Thoracic aorta (tissue), 2 donors: ENCODE measurements around the gene TMEM45A. TPM values are rescaled to one million over a fixed set of nuclear protein-coding genes. Genes with fewer than 3 reads are reported as not detected.

Source experiments
- ATAC-seq: fragments of 150-250 bp; one replicate; pipeline ENCODE4 v1.8.0; 2017; ENCODE audit warnings: low read depth; ENCODE audit not compliant: insufficient number of reproducible peaks, low FRiP score
- DNase-seq: peaks from one replicate; pipeline ENCODE4 v3.0.0-alpha.2; 2020; ENCODE audit warnings: low spot score
- H3K27ac ChIP-seq, 2 donors: fragments of 200-600 bp; sonication (generic); 1 replicate in 1 of 2; 2 replicates in 1 of 2; pipeline ENCODE4 v1.5.1; 2016; ENCODE audit warnings: mild to moderate bottlenecking in 2 of 2, moderate library complexity in 2 of 2
- H3K27me3 ChIP-seq: fragments of 200-600 bp; sonication (generic); replicated peaks from 2 replicates; pipeline ENCODE4 v1.6.0; 2016; ENCODE audit warnings: mild to moderate bottlenecking; ENCODE audit not compliant: insufficient read depth
- H3K36me3 ChIP-seq: fragments of 200-600 bp; sonication (generic); one replicate; pipeline ENCODE4 v1.5.1; 2016
- H3K4me1 ChIP-seq, 2 donors: fragments of 200-600 bp; sonication (generic); 1 replicate in 1 of 2; 2 replicates in 1 of 2; pipeline versions ENCODE4 v1.5.1 to v1.6.0; 2016; ENCODE audit warnings: low read depth in 2 of 2, mild to moderate bottlenecking in 1 of 2; ENCODE audit not compliant: control insufficient read depth in 1 of 2
- H3K4me3 ChIP-seq: fragments of 200-600 bp; sonication (generic); 2 replicates; pipeline ENCODE4 v1.5.1; 2016; ENCODE audit warnings: mild to moderate bottlenecking
- H3K9me3 ChIP-seq: fragments of 200-600 bp; sonication (generic); 2 replicates; pipeline ENCODE4 v1.5.1; 2016
- CTCF ChIP-seq: fragments of 200-600 bp; sonication (generic); IDR thresholded peaks from one replicate; pipeline ENCODE4 v1.5.1; 2019; ENCODE audit warnings: antibody characterized with exemption
- total RNA-seq, 2 donors: library from RNA; depleted of rRNA; stranded (reverse); fragments of >200 nt; gene quantifications; one replicate each; pipeline versions ENCODE4 v1.1.0 to v1.2.3, GENCODE V29; 2016

Gene TMEM45A
- total RNA-seq, 2 donors from 2014 or later = 21.1 to 26.5 TPM

- H3K36me3 ChIP-seq = no peaks in the 10 kb centered on the region
- H3K4me3 ChIP-seq = no peak overlapping the region
- no peak for DNase-seq
- H3K27ac ChIP-seq = no peak overlapping the region
- no peak for ATAC-seq
- H3K27me3 ChIP-seq = no peaks in the 10 kb centered on the region
- no peaks in the 10 kb centered on the region for H3K9me3 ChIP-seq
- no peak for TF ChIP-seq CTCF
- no peaks in the 10 kb centered on the region for H3K4me1 ChIP-seq
Observed at GRCh38 chr3:100482176-100482575, 10.2 kb upstream of the TMEM45A start.

- Histone ChIP-seq H3K9me3 (no peaks in the 10 kb centered on the region), H3K4me1 (no peaks in the 10 kb centered on the region), H3K4me3 (no peak overlapping the region), H3K27ac (no peak overlapping the region), H3K36me3 (no peaks in the 10 kb centered on the region), H3K27me3 (no peaks in the 10 kb centered on the region)
- TF ChIP-seq CTCF = no peak
- no peak for ATAC-seq
- DNase-seq = no peak
Observed at GRCh38 chr3:100483529-100483928, 8.9 kb upstream of the TMEM45A start.

- no peak for ATAC-seq
- Histone ChIP-seq H3K9me3 (no peaks in the 10 kb centered on the region), H3K4me1 (no peaks in the 10 kb centered on the region), H3K4me3 (no peak overlapping the region), H3K36me3 (no peaks in the 10 kb centered on the region), H3K27ac (no peak overlapping the region), H3K27me3 (no peaks in the 10 kb centered on the region)
- no peak for DNase-seq
- no peak for TF ChIP-seq CTCF
Observed at GRCh38 chr3:100486808-100487207, 5.6 kb upstream of the TMEM45A start.

GRCh38 chr3:100489118-100489517 lies 3.3 kb upstream of the TMEM45A start:
- H3K27me3 ChIP-seq = no peaks in the 10 kb centered on the region
- H3K9me3 ChIP-seq = no peaks in the 10 kb centered on the region
- no peak for TF ChIP-seq CTCF
- no peak overlapping the region for H3K4me3 ChIP-seq
- H3K27ac ChIP-seq = no peak overlapping the region
- no peaks in the 10 kb centered on the region for H3K36me3 ChIP-seq
- DNase-seq = no peak
- ATAC-seq = no peak
- no peaks in the 10 kb centered on the region for H3K4me1 ChIP-seq

GRCh38 chr3:100496711-100497261 lies 4.4 kb downstream of the TMEM45A start:
- H3K27ac ChIP-seq = no peak overlapping the region
- peaks cover 9 to 14% of the 10 kb centered on the region in 2 donors for H3K4me1 ChIP-seq
- H3K27me3 ChIP-seq = no peaks in the 10 kb centered on the region
- TF ChIP-seq CTCF = no peak
- H3K36me3 ChIP-seq = no peaks in the 10 kb centered on the region
- H3K9me3 ChIP-seq = no peaks in the 10 kb centered on the region
- DNase-seq (no peak), ATAC-seq (no peak)
- H3K4me3 ChIP-seq = no peak overlapping the region
